HEK293 (cell line): ENCODE data around the gene PKD2.

Experiments
- CTCF ChIA-PET: fragments of 350-600 bp; formaldehyde crosslinking; extraction: SDS; loops from one replicate; lab custom pipeline; 2021; ENCODE audit warnings: antibody characterized with exemption; lab: Yijun Ruan, JAX
- POLR2A ChIA-PET: fragments of 300-600 bp; formaldehyde crosslinking; extraction: SDS; loops from one replicate; lab custom pipeline; 2020; ENCODE audit warnings: antibody characterized with exemption, inconsistent platforms; lab: Yijun Ruan, JAX
- H3K27ac ChIP-seq: fragments of 200-500 bp; sonication (Bioruptor generic); 2 replicates; pipeline ENCODE4 v1.5.1; 2014; ENCODE audit warnings: low read depth, low read length, control low read depth, inconsistent platforms; ENCODE audit errors: extremely low read depth
- H3K36me3 ChIP-seq, 2 experiments: fragments of 200-500 bp in 1 of 2; sonication (Bioruptor generic) in 1 of 2; 1 replicate in 1 of 2; 2 replicates in 1 of 2; pipeline ENCODE4 v1.5.1; 2014 to 2017; ENCODE audit warnings: inconsistent platforms in 2 of 2, low read length in 2 of 2; ENCODE audit not compliant: control insufficient read depth in 2 of 2, insufficient read depth in 1 of 2
- H3K4me1 ChIP-seq: fragments of 200-500 bp; sonication (Bioruptor generic); 2 replicates; pipeline ENCODE4 v1.5.1; 2014; ENCODE audit warnings: mild to moderate bottlenecking, low read length, inconsistent platforms; ENCODE audit not compliant: control insufficient read depth, insufficient read depth
- H3K4me3 ChIP-seq: 2 replicates; pipeline ENCODE4 v1.5.1; 2011; ENCODE audit warnings: low read depth, mild to moderate bottlenecking, control low read depth, low read length, moderate library complexity
- H3K9me3 ChIP-seq: fragments of 200-500 bp; sonication (Bioruptor generic); 2 replicates; pipeline ENCODE4 v1.5.1; 2014; ENCODE audit warnings: low read depth, low read length, inconsistent platforms; ENCODE audit not compliant: control insufficient read depth, insufficient read depth
- SP3 ChIP-seq: fragments of 450-650 bp; formaldehyde crosslinking; IDR thresholded peaks from 2 replicates; pipeline ENCODE4 v1.5.1; 2016; ENCODE audit warnings: missing biosample characterization, missing genetic modification characterization
- ZBTB48 ChIP-seq: fragments of 450-650 bp; formaldehyde crosslinking; IDR thresholded peaks from 2 replicates; pipeline ENCODE4 v1.5.1; 2016; ENCODE audit warnings: missing biosample characterization, missing genetic modification characterization
- ZNF146 ChIP-seq: fragments of 450-650 bp; formaldehyde crosslinking; IDR thresholded peaks from 2 replicates; pipeline ENCODE4 v1.5.1; 2016; ENCODE audit warnings: missing biosample characterization, missing genetic modification characterization
- ZNF354C ChIP-seq: fragments of 450-650 bp; formaldehyde crosslinking; IDR thresholded peaks from 2 replicates; pipeline ENCODE4 v1.5.1; 2016; ENCODE audit warnings: missing biosample characterization, missing genetic modification characterization, low read depth, borderline replicate concordance
- ZNF473 ChIP-seq: fragments of 450-650 bp; formaldehyde crosslinking; IDR thresholded peaks from 2 replicates; pipeline ENCODE4 v1.5.1; 2017; ENCODE audit warnings: missing biosample characterization, missing genetic modification characterization
- ZNF548 ChIP-seq: fragments of 450-650 bp; formaldehyde crosslinking; IDR thresholded peaks from 2 replicates; pipeline ENCODE4 v1.5.1; 2016; ENCODE audit warnings: missing biosample characterization, missing genetic modification characterization
- ZNF600 ChIP-seq: fragments of 450-650 bp; formaldehyde crosslinking; IDR thresholded peaks from 2 replicates; pipeline ENCODE4 v1.5.1; 2016; ENCODE audit warnings: missing biosample characterization, missing genetic modification characterization
- ZNF654 ChIP-seq: fragments of 450-650 bp; formaldehyde crosslinking; IDR thresholded peaks from 2 replicates; pipeline ENCODE4 v1.5.1; 2016; ENCODE audit warnings: low read depth, missing biosample characterization, missing genetic modification characterization
- ZNF658 ChIP-seq: fragments of 450-650 bp; formaldehyde crosslinking; IDR thresholded peaks from 2 replicates; pipeline ENCODE4; 2016; ENCODE audit warnings: missing biosample characterization, missing genetic modification characterization
- ZNF660 ChIP-seq: fragments of 450-650 bp; IDR thresholded peaks from 2 replicates; pipeline ENCODE4 v1.5.1; 2018; ENCODE audit warnings: missing biosample characterization, mild to moderate bottlenecking, missing genetic modification characterization
- ZNF791 ChIP-seq: fragments of 450-650 bp; formaldehyde crosslinking; IDR thresholded peaks from 2 replicates; pipeline ENCODE4 v1.5.1; 2016; ENCODE audit warnings: missing biosample characterization, missing genetic modification characterization
- TF ChIP-seq, protein P1 (sequence below): fragments of 450-650 bp; formaldehyde crosslinking; IDR thresholded peaks from 2 replicates; pipeline ENCODE4 v1.5.1; 2017; ENCODE audit warnings: missing biosample characterization, missing genetic modification characterization
- TF ChIP-seq, protein P2 (sequence below): fragments of 450-650 bp; formaldehyde crosslinking; IDR thresholded peaks from 2 replicates; pipeline ENCODE4 v1.5.1; 2016; ENCODE audit warnings: missing biosample characterization, missing genetic modification characterization
- TF ChIP-seq, protein P3 (sequence below): fragments of 450-650 bp; formaldehyde crosslinking; IDR thresholded peaks from 2 replicates; pipeline ENCODE4 v1.5.1; 2017; ENCODE audit warnings: missing biosample characterization, missing genetic modification characterization
- TF ChIP-seq, protein P4 (sequence below): fragments of 450-650 bp; formaldehyde crosslinking; IDR thresholded peaks from 2 replicates; pipeline ENCODE4 v1.5.1; 2016; ENCODE audit warnings: missing biosample characterization, missing genetic modification characterization
- TF ChIP-seq, protein P5 (sequence below): fragments of 450-650 bp; formaldehyde crosslinking; IDR thresholded peaks from 2 replicates; pipeline ENCODE4 v1.5.1; 2017; ENCODE audit warnings: missing biosample characterization, missing genetic modification characterization
- TF ChIP-seq, protein P6 (sequence below): fragments of 450-650 bp; formaldehyde crosslinking; IDR thresholded peaks from 2 replicates; pipeline ENCODE4 v1.5.1; 2016; ENCODE audit warnings: missing biosample characterization, missing genetic modification characterization
- TF ChIP-seq, protein P7 (sequence below): fragments of 450-650 bp; formaldehyde crosslinking; conservative IDR thresholded peaks from 2 replicates; pipeline ENCODE4 v1.5.1; 2016; ENCODE audit warnings: low read depth, missing biosample characterization, missing genetic modification characterization
- TF ChIP-seq, protein P8 (sequence below): fragments of 450-650 bp; formaldehyde crosslinking; IDR thresholded peaks from 2 replicates; pipeline ENCODE4 v1.5.1; 2016; ENCODE audit warnings: missing biosample characterization, missing genetic modification characterization

The PKD2 gene

DNA sequence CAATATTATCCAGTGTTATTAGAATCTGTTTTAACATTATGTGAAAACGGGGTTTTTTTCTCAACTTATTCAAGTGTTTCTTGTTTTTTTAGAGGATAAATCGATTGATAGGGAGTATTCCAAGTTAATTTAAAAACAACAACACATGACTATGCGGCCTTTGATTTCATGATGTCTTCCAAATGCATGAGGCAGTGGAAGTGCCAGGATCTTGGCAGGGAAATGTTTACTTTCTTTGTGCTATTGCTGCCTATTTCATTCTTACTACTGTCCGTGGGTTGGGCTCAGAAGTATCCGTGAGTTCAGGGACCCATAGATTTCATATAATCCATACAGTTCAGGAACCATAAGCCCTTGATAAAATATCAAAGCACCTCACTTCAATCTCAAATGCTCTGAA is 86.4 kb downstream of the PKD2 start (continued):
- TF ChIP-seq, protein P1, sequence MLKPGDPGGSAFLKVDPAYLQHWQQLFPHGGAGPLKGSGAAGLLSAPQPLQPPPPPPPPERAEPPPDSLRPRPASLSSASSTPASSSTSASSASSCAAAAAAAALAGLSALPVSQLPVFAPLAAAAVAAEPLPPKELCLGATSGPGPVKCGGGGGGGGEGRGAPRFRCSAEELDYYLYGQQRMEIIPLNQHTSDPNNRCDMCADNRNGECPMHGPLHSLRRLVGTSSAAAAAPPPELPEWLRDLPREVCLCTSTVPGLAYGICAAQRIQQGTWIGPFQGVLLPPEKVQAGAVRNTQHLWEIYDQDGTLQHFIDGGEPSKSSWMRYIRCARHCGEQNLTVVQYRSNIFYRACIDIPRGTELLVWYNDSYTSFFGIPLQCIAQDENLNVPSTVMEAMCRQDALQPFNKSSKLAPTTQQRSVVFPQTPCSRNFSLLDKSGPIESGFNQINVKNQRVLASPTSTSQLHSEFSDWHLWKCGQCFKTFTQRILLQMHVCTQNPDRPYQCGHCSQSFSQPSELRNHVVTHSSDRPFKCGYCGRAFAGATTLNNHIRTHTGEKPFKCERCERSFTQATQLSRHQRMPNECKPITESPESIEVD, result no peak
- TF ChIP-seq, protein P2, sequence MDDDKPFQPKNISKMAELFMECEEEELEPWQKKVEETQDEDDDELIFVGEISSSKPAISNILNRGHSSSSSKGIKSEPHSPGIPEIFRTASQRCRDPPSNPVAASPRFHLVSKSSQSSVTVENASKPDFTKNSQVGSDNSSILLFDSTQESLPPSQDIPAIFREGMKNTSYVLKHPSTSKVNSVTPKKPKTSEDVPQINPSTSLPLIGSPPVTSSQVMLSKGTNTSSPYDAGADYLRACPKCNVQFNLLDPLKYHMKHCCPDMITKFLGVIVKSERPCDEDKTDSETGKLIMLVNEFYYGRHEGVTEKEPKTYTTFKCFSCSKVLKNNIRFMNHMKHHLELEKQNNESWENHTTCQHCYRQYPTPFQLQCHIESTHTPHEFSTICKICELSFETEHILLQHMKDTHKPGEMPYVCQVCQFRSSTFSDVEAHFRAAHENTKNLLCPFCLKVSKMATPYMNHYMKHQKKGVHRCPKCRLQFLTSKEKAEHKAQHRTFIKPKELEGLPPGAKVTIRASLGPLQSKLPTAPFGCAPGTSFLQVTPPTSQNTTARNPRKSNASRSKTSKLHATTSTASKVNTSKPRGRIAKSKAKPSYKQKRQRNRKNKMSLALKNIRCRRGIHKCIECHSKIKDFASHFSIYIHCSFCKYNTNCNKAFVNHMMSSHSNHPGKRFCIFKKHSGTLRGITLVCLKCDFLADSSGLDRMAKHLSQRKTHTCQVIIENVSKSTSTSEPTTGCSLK (tag by site-specific recombination), result no peak
- TF ChIP-seq, protein P3, sequence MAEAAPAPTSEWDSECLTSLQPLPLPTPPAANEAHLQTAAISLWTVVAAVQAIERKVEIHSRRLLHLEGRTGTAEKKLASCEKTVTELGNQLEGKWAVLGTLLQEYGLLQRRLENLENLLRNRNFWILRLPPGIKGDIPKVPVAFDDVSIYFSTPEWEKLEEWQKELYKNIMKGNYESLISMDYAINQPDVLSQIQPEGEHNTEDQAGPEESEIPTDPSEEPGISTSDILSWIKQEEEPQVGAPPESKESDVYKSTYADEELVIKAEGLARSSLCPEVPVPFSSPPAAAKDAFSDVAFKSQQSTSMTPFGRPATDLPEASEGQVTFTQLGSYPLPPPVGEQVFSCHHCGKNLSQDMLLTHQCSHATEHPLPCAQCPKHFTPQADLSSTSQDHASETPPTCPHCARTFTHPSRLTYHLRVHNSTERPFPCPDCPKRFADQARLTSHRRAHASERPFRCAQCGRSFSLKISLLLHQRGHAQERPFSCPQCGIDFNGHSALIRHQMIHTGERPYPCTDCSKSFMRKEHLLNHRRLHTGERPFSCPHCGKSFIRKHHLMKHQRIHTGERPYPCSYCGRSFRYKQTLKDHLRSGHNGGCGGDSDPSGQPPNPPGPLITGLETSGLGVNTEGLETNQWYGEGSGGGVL (tag by site-specific recombination), result no peak
- TF ChIP-seq ZNF660 (tag by site-specific recombination), result no peak
- no peak for TF ChIP-seq ZNF791
- no peak for TF ChIP-seq ZNF354C (tag by site-specific recombination)
- no peak for TF ChIP-seq ZNF146 (tag by site-specific recombination)
- TF ChIP-seq, protein P4, sequence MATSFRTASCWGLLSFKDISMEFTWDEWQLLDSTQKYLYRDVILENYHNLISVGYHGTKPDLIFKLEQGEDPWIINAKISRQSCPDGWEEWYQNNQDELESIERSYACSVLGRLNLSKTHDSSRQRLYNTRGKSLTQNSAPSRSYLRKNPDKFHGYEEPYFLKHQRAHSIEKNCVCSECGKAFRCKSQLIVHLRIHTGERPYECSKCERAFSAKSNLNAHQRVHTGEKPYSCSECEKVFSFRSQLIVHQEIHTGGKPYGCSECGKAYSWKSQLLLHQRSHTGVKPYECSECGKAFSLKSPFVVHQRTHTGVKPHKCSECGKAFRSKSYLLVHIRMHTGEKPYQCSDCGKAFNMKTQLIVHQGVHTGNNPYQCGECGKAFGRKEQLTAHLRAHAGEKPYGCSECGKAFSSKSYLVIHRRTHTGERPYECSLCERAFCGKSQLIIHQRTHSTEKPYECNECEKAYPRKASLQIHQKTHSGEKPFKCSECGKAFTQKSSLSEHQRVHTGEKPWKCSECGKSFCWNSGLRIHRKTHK (tag by site-specific recombination), result no peak
- TF ChIP-seq, protein P5, sequence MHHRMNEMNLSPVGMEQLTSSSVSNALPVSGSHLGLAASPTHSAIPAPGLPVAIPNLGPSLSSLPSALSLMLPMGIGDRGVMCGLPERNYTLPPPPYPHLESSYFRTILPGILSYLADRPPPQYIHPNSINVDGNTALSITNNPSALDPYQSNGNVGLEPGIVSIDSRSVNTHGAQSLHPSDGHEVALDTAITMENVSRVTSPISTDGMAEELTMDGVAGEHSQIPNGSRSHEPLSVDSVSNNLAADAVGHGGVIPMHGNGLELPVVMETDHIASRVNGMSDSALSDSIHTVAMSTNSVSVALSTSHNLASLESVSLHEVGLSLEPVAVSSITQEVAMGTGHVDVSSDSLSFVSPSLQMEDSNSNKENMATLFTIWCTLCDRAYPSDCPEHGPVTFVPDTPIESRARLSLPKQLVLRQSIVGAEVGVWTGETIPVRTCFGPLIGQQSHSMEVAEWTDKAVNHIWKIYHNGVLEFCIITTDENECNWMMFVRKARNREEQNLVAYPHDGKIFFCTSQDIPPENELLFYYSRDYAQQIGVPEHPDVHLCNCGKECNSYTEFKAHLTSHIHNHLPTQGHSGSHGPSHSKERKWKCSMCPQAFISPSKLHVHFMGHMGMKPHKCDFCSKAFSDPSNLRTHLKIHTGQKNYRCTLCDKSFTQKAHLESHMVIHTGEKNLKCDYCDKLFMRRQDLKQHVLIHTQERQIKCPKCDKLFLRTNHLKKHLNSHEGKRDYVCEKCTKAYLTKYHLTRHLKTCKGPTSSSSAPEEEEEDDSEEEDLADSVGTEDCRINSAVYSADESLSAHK (tag by site-specific recombination), result no peak
- TF ChIP-seq ZNF473 (tag by site-specific recombination), result no peak
- TF ChIP-seq ZNF600 (tag by site-specific recombination), result no peak

DNA sequence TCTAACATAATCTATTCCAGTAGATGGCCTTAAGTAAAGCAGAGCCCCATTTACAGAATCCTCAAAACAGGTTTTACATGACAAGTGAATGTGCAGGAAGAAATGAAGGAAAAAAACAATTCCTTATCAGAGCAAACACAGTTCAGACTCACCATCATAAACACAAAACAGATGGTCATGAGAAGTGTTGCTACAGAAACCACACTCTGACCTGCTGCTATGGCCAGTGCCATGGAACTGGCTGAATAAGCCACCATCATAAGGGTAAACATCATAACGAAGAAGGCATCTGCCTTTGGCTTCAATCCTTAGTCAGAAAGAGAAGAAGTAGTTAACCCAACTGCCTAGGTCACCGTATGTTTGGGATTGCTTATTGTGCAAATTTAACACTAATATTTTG is 89.9 kb downstream of the PKD2 start:
- H3K4me3 ChIP-seq, result no peak overlapping the region
- H3K9me3 ChIP-seq, result no peaks in the 10 kb centered on the region
- POLR2A ChIA-PET, result no interaction called here
- H3K4me1 ChIP-seq, result no peaks in the 10 kb centered on the region
- no peaks in the 10 kb centered on the region for H3K36me3 ChIP-seq
- no peak overlapping the region for H3K27ac ChIP-seq
- CTCF ChIA-PET, result interaction anchor here (0.7 kb wide), 1 partner anchor 960 kb away, joined by 4 read pairs; no protein-coding TSS in a partner anchor
- TF ChIP-seq ZNF658 (tag by site-specific recombination) (no peak), ZNF548 (tag by site-specific recombination) (no peak), SP3 (tag by site-specific recombination) (no peak), ZNF654 (no peak), ZBTB48 (no peak)
- TF ChIP-seq, protein P6, sequence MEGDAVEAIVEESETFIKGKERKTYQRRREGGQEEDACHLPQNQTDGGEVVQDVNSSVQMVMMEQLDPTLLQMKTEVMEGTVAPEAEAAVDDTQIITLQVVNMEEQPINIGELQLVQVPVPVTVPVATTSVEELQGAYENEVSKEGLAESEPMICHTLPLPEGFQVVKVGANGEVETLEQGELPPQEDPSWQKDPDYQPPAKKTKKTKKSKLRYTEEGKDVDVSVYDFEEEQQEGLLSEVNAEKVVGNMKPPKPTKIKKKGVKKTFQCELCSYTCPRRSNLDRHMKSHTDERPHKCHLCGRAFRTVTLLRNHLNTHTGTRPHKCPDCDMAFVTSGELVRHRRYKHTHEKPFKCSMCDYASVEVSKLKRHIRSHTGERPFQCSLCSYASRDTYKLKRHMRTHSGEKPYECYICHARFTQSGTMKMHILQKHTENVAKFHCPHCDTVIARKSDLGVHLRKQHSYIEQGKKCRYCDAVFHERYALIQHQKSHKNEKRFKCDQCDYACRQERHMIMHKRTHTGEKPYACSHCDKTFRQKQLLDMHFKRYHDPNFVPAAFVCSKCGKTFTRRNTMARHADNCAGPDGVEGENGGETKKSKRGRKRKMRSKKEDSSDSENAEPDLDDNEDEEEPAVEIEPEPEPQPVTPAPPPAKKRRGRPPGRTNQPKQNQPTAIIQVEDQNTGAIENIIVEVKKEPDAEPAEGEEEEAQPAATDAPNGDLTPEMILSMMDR (tag by site-specific recombination), result no peak
- TF ChIP-seq, protein P7, sequence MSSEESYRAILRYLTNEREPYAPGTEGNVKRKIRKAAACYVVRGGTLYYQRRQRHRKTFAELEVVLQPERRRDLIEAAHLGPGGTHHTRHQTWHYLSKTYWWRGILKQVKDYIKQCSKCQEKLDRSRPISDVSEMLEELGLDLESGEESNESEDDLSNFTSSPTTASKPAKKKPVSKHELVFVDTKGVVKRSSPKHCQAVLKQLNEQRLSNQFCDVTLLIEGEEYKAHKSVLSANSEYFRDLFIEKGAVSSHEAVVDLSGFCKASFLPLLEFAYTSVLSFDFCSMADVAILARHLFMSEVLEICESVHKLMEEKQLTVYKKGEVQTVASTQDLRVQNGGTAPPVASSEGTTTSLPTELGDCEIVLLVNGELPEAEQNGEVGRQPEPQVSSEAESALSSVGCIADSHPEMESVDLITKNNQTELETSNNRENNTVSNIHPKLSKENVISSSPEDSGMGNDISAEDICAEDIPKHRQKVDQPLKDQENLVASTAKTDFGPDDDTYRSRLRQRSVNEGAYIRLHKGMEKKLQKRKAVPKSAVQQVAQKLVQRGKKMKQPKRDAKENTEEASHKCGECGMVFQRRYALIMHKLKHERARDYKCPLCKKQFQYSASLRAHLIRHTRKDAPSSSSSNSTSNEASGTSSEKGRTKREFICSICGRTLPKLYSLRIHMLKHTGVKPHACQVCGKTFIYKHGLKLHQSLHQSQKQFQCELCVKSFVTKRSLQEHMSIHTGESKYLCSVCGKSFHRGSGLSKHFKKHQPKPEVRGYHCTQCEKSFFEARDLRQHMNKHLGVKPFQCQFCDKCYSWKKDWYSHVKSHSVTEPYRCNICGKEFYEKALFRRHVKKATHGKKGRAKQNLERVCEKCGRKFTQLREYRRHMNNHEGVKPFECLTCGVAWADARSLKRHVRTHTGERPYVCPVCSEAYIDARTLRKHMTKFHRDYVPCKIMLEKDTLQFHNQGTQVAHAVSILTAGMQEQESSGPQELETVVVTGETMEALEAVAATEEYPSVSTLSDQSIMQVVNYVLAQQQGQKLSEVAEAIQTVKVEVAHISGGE (tag by site-specific recombination), result no peak
- TF ChIP-seq, protein P8, sequence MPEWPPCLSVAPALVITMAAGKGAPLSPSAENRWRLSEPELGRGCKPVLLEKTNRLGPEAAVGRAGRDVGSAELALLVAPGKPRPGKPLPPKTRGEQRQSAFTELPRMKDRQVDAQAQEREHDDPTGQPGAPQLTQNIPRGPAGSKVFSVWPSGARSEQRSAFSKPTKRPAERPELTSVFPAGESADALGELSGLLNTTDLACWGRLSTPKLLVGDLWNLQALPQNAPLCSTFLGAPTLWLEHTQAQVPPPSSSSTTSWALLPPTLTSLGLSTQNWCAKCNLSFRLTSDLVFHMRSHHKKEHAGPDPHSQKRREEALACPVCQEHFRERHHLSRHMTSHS (tag by site-specific recombination), result no peak
